Activated CD8-positive, alpha-beta T cell treated with anti-CD3 and anti-CD28 coated beads, Interleukin-2, amount 10 ng/mL, durations not matched to agents 7 days and 5 days (primary cell): ENCODE results near the gene ADAMTSL5. TPM values are rescaled to one million over a fixed set of nuclear protein-coding genes. Genes with fewer than 3 reads are reported as not detected.
"Not testable (repeated sequence)": the region's sequence is repeated elsewhere in the genome, so short reads cannot be mapped to it uniquely, and the experiment has no call there.

Experiments
- ATAC-seq: fragments of 150-1000 bp; cut with Tn5 transposase; one replicate; pipeline ENCODE4 v1.10.0; 2021; ENCODE audit warnings: moderate library complexity
- CTCF ChIA-PET: fragments of 350-600 bp; sonication (Branson Sonifier 250); formaldehyde crosslinking; loops from one replicate; lab custom pipeline; 2021; ENCODE audit warnings: antibody characterized with exemption; lab: Charles Lee
- POLR2A ChIA-PET: fragments of 350-600 bp; sonication (Branson Sonifier 250); formaldehyde crosslinking; loops from one replicate; lab custom pipeline; 2021; ENCODE audit warnings: antibody characterized with exemption; lab: Charles Lee
- DNase-seq: peaks from one replicate; pipeline ENCODE4 v3.0.0-alpha.2; 2020
- H3K27ac Mint-ChIP-seq: one replicate; pipeline ENCODE4 v1.8.0; 2021; ENCODE audit warnings: mild to moderate bottlenecking, mixed read lengths
- H3K27me3 Mint-ChIP-seq: one replicate; pipeline ENCODE4 v1.8.0; 2021; ENCODE audit warnings: low read depth, mixed read lengths
- H3K36me3 Mint-ChIP-seq: one replicate; pipeline ENCODE4 v1.8.0; 2021; ENCODE audit warnings: low read depth, mixed read lengths
- H3K4me1 Mint-ChIP-seq: one replicate; pipeline ENCODE4 v1.8.0; 2021; ENCODE audit warnings: low read depth, mixed read lengths
- H3K4me3 Mint-ChIP-seq: one replicate; pipeline ENCODE4 v1.8.0; 2021; ENCODE audit warnings: mild to moderate bottlenecking, mixed read lengths
- H3K9me3 Mint-ChIP-seq: one replicate; pipeline ENCODE4 v1.8.0; 2022; ENCODE audit warnings: mixed read lengths; ENCODE audit not compliant: insufficient read depth
- total RNA-seq, 2 experiments: library from RNA; stranded (reverse); gene quantifications; one replicate each; pipeline ENCODE4 v1.2.3, GENCODE V29; 2021

The ADAMTSL5 gene
- total RNA-seq, 2 experiments from 2014 or later = 2.8 to 3.9 TPM

DNA sequence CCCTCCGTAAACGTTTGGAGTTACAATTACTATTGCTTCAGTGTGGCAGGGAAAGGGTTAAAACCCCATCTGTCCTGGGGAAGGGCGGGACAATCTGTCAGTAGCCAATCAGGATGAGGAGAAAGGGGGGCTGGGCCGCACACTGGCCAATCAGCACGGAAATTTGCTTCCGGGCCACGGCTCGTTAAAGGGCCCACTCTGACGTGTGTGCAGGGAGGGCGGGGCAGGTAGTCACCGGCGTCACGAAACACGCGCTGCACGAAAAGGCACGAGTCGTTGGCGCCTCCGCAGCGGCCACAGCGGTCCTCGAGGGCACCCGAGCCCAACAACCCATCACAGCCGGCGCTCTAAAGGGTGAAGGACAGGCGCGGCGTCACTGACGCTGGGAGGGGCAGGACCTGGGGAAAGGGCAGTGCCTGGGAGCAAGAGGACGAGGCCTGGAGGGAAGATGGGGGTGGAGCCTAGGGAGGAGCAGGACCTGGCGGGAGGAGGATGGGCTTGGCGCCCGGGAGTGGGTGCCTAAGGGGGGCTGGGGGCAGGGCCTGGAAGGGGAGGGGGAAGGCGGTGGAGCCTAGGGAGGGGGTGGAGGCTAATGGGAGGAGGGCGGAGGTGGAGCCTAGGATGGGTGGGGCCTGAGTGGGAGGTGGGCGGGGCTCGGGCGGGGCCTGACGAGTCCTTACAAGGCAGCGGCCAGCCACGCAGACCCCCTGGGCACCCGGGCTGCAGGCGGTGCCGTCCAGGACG lies 4.9 kb downstream of the ADAMTSL5 start:
- H3K9me3 Mint-ChIP-seq = no peaks in the 10 kb centered on the region
- peaks cover 26% of the 10 kb centered on the region for H3K4me1 Mint-ChIP-seq
- H3K4me3 Mint-ChIP-seq = peak overlapping the region; percentile 71
- DNase-seq (peak; percentile 90), ATAC-seq (peak; percentile 84)
- peaks cover 3% of the 10 kb centered on the region for H3K36me3 Mint-ChIP-seq
- POLR2A ChIA-PET = interaction anchor here (1.5 kb wide), 1 partner anchor 17 kb away, joined by 3 read pairs; no protein-coding TSS in a partner anchor
- H3K27me3 Mint-ChIP-seq = peaks cover 20% of the 10 kb centered on the region
- peak overlapping the region; percentile 88 for H3K27ac Mint-ChIP-seq
- CTCF ChIA-PET = no interaction called here

DNA sequence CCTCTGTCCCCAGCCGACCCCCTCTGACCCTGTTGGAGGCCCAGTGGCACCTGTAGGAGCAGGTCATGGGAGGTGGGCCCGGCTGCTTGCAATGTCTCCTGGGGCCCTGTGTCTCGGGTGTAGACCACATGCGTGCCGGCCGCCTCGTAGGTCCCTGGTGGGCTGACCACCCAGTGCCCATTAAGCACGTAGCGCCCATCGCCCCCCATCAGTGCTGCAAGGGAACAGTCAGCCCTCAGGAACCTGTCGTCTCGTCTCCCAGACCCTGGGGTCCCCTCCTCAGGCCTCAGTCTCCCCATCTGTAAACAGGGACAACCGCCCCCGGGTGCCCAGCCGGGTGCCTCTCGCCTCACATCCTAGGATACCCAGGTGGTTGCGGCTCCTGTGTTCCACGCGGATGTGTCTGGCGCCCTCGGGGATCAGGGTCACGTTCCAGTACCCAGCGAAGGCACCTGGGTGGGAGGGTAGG lies 5.6 kb downstream of the ADAMTSL5 start:
- DNase-seq (no peak), ATAC-seq (no peak)
- ChIA-PET CTCF (no interaction called here), POLR2A (no interaction called here)
- Mint-ChIP-seq H3K4me3 (no peak overlapping the region), H3K36me3 (peaks cover 3% of the 10 kb centered on the region), H3K9me3 (no peaks in the 10 kb centered on the region), H3K27ac (no peak overlapping the region), H3K27me3 (peaks cover 20% of the 10 kb centered on the region), H3K4me1 (peaks cover 21% of the 10 kb centered on the region)

DNA sequence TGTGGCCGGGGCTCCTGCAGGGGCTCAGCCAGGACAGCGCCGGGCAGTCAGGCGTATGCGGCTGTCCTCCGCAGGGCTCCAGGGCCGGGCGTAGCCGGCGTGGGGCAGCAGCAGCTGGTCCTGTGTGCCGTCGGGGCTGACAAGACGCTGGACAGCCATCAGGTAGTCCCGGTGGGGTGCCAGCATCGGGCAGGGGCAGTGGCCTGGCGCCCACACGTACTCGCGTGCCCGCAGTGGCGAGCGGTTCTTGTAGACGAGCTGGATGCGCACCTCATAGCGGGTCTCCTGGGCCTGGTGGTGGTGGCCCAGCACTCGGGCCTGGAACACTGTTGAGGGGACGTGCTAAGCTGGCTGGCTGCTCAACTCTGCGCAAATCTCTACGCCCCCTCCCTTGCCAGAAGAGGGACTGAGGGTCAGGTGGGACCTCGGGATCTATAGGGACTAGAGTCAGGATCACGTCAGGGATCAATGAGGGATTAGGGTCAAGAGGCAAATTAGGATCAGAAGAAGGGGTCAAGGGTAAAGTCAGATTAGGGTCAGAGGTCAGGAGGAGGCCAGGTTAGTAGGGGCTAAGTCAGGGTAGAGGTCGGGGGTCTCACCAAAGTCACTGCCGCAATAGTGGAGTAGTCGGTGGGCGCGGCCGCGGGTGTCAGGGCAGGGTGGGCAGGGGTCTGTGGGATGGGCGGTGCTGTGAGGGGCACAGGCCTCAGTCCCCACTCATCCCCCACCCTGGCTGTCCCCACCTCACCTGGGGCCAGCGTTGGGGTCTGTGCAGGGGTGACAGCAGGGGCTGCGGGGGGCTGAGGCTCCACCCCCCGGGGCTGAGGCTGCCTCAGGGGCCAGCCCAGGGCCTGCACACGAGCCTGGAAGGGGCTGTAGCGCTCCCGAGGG lies 6.6 kb downstream of the ADAMTSL5 start:
- no peak for DNase-seq
- H3K4me3 Mint-ChIP-seq = no peak overlapping the region
- no peaks in the 10 kb centered on the region for H3K9me3 Mint-ChIP-seq
- H3K27ac Mint-ChIP-seq = no peak overlapping the region
- H3K27me3 Mint-ChIP-seq = peaks cover 20% of the 10 kb centered on the region
- H3K4me1 Mint-ChIP-seq = peaks cover 19% of the 10 kb centered on the region
- CTCF ChIA-PET = interaction anchor here (0.6 to 1.1 kb wide), 2 partner anchors 8 to 15 kb away, joined by 3 to 4 read pairs; partner anchors contain the start of gene REEP6
- no peak for ATAC-seq
- POLR2A ChIA-PET = no interaction called here
- peaks cover 3% of the 10 kb centered on the region for H3K36me3 Mint-ChIP-seq

DNA sequence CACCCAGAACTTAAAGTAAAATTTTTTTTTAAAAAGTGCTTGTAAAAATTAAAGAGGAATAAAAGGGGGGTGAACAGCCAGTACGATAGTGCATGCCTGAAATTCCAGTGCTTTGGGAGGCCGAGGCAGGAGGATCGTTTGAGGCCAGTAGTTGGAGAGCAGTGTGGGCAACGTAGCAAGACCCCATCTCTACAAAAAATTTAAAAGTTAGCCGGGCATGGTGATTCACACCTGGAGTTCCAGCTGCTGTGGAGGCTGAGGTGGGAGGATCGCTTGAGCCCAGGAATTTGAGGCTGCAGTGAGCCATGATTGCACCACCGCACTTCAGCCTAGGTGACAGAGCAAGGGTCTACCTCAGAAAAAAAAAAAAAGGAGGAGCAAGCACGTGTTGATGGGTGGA lies 7.8 kb downstream of the ADAMTSL5 start:
- Mint-ChIP-seq H3K4me1 (peaks cover 15% of the 10 kb centered on the region), H3K27me3 (peaks cover 15% of the 10 kb centered on the region), H3K9me3 (no peaks in the 10 kb centered on the region), H3K4me3 (no peak overlapping the region), H3K27ac (no peak overlapping the region), H3K36me3 (peaks cover 3% of the 10 kb centered on the region)
- ChIA-PET POLR2A (interaction anchor here (0.6 kb wide), 1 partner anchor 548 kb away, joined by 4 read pairs; no protein-coding TSS in a partner anchor), CTCF (no interaction called here)
- ATAC-seq (no peak), DNase-seq (no peak)

DNA sequence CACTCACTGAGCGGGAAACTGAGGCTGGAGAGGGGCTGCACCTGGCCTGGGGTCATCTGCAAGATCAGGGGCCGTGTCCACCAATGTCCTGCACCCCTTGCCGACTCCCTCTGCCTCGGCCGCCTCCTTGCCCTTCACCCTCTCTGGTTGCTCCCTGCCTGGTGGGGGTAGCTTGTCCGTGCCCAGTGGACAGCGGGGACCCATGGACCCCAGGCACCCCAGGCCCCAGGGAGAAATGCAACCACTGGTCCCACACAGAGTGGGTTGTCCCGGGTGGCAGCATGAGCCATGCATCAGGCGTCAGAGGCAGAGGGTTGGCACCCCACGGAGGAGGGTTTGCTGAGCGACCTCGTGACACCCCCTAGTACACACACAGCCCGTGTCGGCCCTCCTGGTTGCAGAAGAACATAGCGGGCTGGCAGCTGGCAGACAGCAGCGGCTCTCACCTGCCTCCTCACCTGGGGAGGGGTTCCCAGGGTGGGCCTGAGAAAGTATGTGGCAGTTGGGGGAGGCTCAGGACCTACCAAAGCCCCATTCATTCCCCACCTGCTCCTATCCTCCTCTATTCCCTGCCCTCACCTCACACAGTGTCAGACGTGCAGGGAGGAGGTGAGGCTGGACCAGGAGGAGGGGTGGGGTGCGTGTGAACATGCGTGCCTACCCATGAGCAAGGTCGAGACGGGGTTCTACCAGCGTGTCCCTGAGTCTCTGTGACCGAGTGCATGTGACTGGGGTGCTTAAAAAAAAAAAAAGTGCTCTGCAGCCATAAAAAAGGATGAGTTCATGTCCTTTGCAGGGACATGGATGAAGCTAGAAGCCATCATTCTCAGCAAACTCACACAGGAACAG lies 8.7 kb downstream of the ADAMTSL5 start:
- Mint-ChIP-seq H3K36me3 (peaks cover 3% of the 10 kb centered on the region), H3K9me3 (no peaks in the 10 kb centered on the region), H3K4me1 (peaks cover 15% of the 10 kb centered on the region), H3K27ac (no peak overlapping the region), H3K27me3 (peaks cover 11% of the 10 kb centered on the region), H3K4me3 (no peak overlapping the region)
- no peak for DNase-seq
- ChIA-PET CTCF (no interaction called here), POLR2A (no interaction called here)
- no peak for ATAC-seq

DNA sequence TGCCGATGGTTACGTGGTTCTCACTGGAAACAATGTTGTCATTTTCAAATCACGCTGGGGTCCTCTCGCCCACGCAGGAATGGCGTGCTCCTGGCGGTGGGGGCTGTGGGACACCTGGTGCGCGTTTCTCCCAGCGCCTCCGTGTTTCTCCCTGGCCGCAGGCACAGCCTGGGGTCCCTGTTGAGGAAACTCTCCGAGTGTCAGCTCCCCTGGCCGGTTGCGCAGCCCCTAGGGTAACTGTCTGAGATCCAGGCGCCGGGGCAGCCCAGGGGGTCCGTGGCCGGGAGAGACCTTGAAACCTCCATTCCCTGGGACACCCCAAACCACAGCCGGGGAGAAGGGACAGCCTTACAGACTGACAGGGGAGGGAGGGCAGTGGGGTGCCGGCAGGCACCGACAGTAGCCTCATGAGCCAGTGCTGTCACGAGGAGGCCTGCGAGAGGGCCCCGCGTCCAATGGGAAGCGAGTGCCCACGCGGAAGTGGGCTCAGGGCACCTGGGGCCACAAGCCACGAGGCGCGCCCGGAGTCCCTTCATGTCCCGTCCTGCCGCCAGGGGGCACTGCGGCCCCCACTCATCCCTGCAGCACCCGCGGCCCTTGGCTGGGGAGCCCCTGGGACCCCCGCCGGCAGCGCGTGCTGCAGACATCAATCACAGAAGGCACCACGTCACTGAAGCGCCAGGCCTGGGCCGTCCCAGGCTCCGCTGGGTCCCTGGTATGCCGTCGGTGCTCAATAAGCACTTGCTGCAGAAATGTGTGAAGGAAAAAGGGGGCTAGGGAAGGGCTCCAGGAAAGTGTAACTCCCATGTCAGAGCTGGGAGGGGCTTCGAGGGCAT lies 9.5 kb downstream of the ADAMTSL5 start:
- Mint-ChIP-seq H3K9me3 (no peaks in the 10 kb centered on the region), H3K27ac (no peak overlapping the region), H3K4me3 (no peak overlapping the region), H3K27me3 (peaks cover 7% of the 10 kb centered on the region), H3K4me1 (peaks cover 13% of the 10 kb centered on the region), H3K36me3 (peaks cover 3% of the 10 kb centered on the region)
- ATAC-seq = peak; percentile 48
- POLR2A ChIA-PET = no interaction called here
- DNase-seq = peak; percentile 76
- CTCF ChIA-PET = interaction anchor here (1.0 to 1.4 kb wide), 3 partner anchors 8 to 16 kb away, joined by 3 to 4 read pairs (median 3); partner anchors contain the start of gene REEP6

DNA sequence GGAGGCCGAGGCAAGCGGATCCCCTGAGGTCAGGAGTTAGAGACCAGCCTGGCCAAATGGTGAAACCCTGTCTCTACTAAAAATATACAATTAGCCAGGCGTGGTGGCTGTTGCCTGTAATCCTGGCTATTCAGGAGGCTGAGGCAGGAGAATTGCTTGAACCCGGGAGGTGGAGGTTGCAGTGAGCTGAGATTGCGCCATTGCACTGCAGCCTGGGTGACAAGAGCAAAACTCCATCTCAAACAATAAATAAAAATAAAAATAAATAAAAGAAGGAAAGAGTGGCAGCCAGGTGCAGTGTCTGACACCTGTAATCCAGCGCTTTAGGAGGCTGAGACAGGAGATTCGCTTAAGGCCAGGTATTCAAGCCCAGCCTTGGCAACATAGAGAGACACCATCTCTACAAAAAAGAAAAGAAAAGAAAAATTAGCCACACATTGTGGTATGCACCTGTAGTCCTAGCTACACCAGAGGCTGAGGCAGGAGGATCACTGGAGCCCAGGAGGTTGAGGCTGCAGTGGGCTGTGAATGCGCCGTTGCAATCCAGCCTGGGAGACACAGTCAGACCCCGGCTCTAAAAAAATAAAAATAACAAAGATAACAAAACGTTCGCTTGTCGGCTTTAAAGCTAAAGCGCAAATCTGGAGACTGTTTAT lies 10.3 kb downstream of the ADAMTSL5 start:
- Mint-ChIP-seq H3K27ac (no peak overlapping the region), H3K9me3 (no peaks in the 10 kb centered on the region), H3K4me1 (peaks cover 8% of the 10 kb centered on the region), H3K36me3 (no peaks in the 10 kb centered on the region), H3K4me3 (no peak overlapping the region), H3K27me3 (peaks cover 5% of the 10 kb centered on the region)
- CTCF ChIA-PET = interaction anchor here (0.6 to 1.4 kb wide), 4 partner anchors 9 to 97 kb away, joined by 3 to 4 read pairs (median 3); partner anchors contain the start of gene REEP6
- POLR2A ChIA-PET = no interaction called here
- ATAC-seq = no peak
- no peak for DNase-seq

DNA sequence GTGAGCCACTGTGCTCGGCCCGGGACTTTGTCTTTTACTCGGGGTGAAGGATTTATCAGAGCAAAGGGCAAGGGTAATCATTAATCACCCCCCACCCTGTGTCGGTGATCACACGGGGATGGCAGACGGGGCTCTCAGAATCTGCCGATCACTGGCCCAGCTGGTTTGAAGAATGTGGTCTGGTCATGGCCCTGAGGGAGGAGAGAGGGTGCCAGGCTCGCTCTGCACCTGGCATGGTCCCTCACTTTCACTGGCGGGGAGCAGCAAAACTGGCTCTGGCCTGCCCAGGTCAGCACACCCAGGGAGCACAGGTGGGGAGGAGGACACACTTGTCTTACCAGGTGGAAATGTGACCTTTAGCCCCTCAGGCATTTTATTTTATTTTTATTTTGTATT lies 11.6 kb downstream of the ADAMTSL5 start:
- DNase-seq (no peak), ATAC-seq (no peak)
- POLR2A ChIA-PET = no interaction called here
- Mint-ChIP-seq H3K27me3 (peaks cover 5% of the 10 kb centered on the region), H3K4me3 (no peak overlapping the region), H3K27ac (no peak overlapping the region), H3K36me3 (no peaks in the 10 kb centered on the region), H3K4me1 (peaks cover 8% of the 10 kb centered on the region), H3K9me3 (no peaks in the 10 kb centered on the region)
- CTCF ChIA-PET = no interaction called here

DNA sequence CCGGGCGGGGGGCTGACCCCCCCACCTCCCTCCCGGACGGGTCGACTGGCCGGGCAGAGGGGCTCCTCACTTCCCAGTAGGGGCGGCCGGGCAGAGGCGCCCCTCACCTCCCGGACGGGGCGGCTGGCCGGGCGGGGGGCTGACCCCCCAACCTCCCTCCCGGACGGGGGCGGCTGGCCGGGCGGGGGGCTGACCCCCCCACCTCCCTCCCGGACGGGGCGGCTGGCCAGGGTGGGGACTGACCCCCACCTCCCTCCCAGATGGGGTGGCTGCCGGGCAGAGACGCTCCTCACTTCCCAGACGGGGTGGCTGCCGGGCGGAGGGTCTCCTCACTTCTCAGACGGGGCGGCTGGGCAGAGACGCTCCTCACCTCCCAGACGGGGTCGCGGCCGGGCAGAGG lies 13.6 kb downstream of the ADAMTSL5 start:
- CTCF ChIA-PET, DNase-seq, H3K36me3 Mint-ChIP-seq, H3K4me3 Mint-ChIP-seq, H3K27me3 Mint-ChIP-seq, POLR2A ChIA-PET, H3K27ac Mint-ChIP-seq, ATAC-seq, H3K9me3 Mint-ChIP-seq, H3K4me1 Mint-ChIP-seq: not testable (repeated sequence)

DNA sequence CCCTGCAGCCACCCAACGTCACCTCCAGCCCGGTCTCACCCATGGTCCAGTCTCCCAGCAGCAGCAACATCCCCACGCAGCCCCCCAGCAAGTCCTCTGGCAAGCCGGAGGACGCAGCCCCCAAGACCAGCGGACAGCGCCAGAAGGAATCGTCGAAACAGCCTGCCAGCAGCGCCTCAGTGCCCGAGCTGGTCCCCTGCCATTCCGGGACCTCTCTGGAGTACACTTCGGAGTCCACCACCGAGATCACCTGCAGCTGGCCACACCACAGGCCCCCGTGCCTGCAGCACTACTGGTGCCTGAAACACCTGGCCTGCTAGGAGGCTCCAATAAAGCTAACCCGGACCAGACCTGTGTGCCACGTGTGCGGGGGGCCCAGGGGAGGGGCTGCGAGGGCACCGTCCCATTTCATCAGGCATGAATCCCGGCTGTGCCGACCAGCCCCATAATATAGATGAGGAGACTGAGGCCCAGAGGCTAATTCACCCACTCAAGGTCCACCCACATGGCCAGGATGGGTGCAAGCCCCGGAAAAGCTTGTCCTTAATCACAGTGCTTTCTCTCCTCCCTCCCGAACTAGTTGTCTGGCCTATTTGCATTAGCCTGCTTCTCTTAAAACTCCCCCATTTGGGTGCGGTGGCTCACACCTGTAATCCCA lies 15.1 kb downstream of the ADAMTSL5 start:
- DNase-seq (no peak), ATAC-seq (no peak)
- Mint-ChIP-seq H3K36me3 (no peaks in the 10 kb centered on the region), H3K4me3 (no peak overlapping the region), H3K9me3 (no peaks in the 10 kb centered on the region), H3K27me3 (no peaks in the 10 kb centered on the region), H3K4me1 (no peaks in the 10 kb centered on the region), H3K27ac (no peak overlapping the region)
- CTCF ChIA-PET = no interaction called here
- POLR2A ChIA-PET = no interaction called here
